T-helper 22 cell (primary cell): ENCODE results near the gene NKD1.

ENCODE experiments used
- DNase-seq: peaks from one replicate; pipeline ENCODE4 v3.0.0-alpha.2; 2020; ENCODE audit warnings: low read depth

The NKD1 gene

GRCh38 chr16:50674831-50675230, 126.6 kb downstream of the NKD1 start:
- no peak for DNase-seq

- DNase-seq = no peak
Observed at GRCh38 chr16:50675686-50676610, 127.8 kb downstream of the NKD1 start.

DNA sequence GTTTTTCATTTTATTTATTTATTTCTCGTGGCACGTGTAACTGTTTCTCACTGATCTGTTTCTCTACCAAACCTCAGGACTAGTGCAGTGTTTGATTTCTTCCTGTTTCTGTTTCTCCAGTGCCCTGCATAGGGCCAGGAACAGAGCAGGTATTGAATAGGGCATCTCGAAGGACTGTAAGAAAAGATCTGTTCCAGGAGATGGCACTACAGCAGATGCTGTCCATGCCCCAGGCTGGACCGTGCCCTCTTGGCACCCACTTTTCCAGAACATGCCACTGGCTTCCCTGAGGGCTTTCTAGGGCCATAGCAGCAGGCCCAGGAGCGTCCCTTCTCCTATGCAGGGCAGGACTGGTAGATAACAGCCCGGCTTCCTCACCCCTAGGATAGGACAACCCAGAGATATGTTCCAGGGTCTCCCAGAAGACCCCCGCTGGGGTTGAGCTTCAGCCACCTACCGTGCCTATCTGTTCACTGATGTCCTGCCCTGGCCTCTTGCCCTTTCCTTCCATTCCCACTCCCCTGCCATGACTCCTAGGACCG, 128.6 kb downstream of the NKD1 start:
- DNase-seq = no peak

DNA sequence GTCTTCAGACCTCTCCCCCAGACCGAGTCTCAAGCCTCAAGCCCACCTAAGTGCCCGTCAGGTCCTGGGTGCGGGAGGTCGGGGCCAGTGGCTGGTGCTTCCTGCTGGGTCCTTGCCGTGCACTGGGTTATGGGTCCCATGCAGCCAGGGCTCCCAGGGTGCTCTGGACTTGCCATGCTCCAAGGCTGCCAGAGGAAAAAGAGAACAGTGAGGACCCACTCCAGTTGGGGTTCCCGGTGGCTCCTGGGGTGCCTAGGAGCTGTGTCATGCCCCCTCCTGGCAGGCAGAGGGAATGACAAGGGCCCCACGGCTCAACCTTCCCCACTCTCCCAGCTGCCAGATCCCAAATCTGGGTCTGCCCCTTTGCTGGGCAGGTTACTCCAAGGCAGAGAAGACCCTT, 129.2 kb downstream of the NKD1 start:
- no peak for DNase-seq

DNA sequence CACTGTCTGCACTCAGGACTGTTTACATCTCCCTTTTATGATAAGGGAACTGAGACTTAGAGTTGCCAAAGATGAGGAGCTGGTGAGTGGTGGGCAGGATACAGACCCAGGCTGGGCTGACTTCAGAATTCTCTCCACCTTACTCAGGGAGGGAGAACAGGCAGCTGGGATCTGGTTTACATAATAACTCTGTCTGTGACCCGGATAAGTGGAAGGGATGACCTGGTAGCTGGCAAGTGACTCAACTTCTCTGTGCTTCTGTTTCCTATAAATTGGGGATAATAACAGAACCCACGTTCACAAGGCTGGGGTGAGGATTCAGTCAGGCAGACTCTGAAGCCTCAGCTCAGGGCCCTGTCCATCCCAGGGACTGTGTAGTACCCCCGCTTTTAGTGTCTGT, 130.3 kb downstream of the NKD1 start:
- DNase-seq = no peak

DNA sequence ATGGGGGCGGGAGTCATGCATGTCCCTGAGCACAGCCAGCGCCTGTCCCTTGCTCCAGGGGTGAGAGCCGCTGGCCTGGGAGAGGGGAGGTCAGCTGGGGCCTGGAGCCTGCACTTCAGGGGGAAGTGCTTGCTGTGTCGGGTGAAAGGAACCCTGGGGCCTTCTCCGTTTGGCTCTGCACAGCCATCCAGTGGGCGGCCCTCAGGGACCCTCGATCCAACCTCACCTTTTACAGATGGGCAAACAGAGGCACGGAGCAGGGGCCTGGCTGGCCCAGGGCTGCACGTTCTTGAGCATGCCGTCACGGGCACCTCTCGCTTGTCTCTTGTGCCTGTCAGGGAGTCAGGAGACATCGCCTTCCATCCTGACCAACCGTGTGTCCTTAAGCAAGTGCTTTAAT, 131.1 kb downstream of the NKD1 start:
- no peak for DNase-seq

GRCh38 chr16:50679676-50680555, 131.7 kb downstream of the NKD1 start:
- DNase-seq = no peak

DNA sequence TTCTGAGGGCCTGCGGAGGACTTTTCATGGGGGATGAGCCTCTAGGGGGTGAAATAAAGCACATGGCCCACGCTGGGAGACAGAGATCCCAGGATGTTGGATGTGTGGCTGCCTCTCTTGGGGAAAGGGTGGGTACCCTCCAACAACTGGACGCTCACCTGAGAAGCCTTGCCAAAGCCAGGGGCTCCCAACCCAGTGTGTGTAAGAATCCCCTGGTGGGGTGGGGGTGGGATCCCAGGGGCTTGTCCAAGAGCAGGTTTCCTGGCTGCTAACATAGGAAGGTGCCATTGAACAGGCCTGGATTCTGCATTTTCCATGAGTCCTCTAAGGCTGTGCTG, 132.3 kb downstream of the NKD1 start:
- no peak for DNase-seq

GRCh38 chr16:50681021-50681885, 133.1 kb downstream of the NKD1 start, which contains the start of gene SNX20:
Gene SNX20 (minus strand): TSS chr16:50681312. CDS start chr16:50677526, 3,786 bp downstream.
- peak; percentile 60 for DNase-seq

DNA sequence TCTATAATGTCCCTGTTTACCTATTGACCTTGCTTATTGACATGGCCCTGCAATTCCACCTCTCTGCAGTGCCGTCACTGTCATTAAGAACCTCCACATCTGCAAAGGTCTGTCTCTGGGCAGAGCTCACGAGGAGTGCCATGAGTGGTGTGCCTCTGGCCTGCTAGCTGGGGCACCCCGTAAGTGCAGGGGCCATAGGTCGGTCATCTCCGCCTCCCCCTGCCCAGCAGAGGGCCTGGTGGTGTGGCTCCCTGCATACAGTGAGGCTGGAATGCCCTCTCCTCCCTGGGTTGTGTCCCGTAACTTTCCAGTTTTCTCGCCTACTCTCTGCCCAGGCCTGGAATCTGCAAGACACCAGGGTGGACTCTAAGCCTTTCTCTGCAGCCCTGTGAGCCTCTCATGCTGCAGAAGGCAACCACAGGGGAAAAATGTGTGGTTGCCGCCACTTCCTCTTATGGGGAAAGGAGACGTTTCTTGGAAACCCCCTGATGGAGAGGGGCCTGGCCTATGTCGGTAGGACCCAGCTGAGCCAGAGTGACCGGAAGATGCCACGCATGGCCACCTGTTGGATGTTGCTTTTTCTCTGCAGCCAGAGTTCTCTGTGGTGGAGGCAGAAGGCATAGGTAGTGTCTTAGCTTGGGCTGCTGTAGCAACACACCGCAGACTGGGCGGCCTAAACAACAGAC, 135.6 kb downstream of the NKD1 start:
- peak; percentile 43 for DNase-seq

DNA sequence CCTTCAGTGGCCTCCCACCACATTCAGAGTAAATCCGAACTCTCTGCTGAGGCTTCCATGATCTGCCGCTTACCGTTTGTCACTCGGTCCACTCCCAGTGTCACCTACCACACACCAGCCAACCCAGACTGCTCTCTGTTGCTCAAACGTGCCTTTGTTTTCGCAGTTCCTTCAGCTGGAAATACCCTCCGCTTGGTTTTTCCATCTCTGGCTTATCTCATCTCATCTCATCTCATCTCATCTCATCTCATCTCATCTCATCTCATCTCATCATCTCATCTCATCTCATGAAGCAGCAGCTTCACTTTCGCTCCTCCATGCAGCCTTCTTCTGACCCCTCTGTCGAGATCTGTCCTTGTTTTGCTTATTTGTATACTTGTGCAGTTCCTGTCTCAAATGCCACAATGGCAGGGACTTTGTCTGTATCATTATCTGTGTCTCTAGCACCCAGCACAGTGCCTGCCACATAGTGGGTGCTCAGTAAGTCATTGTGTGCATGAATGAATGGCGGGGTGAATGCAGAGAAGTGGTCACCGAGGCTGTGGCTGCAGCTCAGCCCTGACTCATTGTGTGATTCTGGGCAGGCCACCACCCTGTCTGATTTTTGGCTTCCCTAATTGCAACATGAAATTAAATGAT, 136.7 kb downstream of the NKD1 start:
- peak; percentile 32 for DNase-seq

GRCh38 chr16:50685462-50686063, 137.4 kb downstream of the NKD1 start:
- no peak for DNase-seq

DNA sequence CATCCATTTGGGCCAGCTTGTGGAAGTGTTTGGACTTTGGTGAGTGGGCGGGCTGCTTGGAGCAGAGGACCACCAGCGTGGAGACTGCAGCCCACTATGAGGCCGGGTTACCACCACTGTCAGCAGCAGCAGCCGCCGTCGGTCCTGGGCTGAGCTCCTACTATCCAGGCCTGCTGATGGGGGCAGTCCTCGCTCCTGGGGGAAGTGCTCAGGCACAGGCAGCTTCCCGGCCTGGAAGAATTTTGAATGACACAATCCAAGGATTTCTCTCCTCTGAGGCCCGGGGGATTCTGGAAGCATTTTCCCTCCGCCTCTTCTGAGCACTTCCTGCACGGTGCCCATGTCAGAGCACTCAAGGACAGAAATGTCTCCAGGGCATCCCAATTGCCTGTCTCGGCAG, 139.9 kb downstream of the NKD1 start:
- no peak for DNase-seq

- no peak for DNase-seq
Observed at GRCh38 chr16:50688867-50689266, 140.7 kb downstream of the NKD1 start.

DNA sequence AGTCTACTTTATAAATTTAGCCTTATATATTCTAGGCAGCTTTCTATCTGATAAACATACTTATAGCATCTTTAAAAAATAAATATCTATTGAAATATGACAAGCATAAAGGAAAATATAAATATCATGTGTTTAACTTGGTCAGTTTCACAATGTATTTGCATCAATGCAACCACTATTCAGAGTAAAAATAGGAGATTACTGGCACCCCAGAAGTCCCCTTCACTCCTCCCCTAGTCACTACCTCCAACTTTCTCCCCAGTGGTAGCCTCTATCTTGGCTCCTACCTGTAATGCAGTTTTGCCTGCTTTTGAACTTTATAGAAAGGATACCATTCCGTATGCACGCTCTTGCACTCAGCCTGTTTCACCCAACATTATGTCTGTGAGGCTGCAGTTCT, 142.0 kb downstream of the NKD1 start:
- no peak for DNase-seq

DNA sequence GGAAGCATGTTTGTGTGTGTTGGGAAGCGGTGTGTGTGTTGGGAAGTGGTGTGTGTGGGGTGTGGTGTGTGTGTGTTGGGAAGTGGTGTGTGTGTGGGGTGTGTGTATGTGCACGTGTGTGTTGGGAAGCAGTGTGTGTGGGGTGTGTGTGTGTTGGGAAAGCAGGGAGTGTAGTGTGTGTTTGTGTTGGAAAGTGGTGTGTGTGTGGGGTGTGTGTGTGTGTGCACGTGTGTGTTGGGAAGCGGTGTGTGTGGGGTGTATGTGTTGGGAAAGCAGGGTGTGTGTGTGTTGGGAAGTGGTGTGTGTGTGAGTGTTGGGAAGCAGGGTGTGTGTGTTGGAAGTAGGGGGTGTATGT, 144.4 kb downstream of the NKD1 start:
- no peak for DNase-seq

DNA sequence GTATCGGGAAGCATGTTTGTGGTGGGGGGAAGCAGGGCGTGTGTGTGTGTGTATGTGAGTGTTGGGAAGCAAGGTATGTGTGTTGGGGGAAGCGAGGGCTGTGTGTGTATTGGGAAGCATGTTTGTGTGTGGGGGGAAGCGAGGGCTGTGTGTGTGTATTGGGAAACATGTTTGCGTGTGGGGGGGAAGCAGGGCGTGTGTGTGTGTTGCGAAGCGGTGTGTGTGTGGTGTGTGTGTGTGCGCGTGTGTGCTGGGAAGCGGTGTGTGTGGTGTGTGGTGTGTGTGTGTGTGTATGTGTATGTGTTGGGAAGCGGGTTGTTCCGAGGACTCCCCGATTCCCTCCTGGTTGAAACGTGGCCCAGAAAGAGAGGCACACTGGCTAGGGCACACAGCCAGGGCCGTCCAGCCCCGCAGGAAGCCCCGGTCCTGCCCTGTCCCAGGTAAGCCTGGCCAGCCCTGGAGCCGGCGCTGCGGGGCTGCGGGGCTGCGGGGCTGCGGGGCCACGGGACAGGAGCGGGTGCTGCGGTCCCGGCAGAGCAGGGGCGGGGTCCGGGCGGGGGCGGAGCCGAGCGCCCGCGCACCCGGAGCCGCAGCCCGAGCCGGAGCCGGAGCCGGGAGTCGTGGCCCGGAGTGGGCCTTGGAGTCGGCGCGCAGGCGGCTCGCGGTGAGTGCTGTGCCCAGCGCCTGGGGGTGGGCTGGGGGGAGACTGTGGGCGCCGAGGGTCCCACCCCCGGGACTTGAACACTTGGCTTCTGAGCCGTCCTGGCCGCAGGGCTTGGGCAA, 145.0 kb downstream of the NKD1 start, which contains the start of gene NOD2:
Gene NOD2, plus strand, starts transcription at position 608 of the 783 bp plus-strand sequence. CDS start 5,890 bp downstream, outside the sequence.
- DNase-seq = peak; percentile 11

DNA sequence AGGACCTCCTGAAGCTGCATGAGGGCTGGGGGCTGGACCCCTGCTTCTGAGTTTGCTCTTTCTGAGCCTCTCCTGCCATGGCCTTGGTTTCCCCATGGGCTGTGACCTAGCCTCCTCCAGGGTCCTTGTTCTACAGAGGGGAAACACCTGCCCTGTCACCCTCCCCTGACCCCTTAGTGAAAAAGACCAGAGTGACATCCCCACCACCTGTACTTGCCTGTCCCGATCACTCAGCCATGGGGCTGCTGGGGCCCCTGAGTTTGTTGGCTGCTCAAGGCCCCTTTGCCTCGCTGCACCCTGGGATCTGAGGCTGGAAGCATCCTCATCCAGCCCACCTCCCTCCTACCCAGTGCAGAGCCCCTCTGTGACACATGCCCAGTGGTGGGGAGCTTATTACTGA, 146.0 kb downstream of the NKD1 start:
- no peak for DNase-seq
